ENCODE measurements around the gene EIF4G3. TPM values are rescaled to one million over a fixed set of nuclear protein-coding genes. Genes with fewer than 3 reads are reported as not detected.

EIF4G3 gene
- total RNA-seq, 4 donors from 2014 or later: 68.9 to 110 (median 104) TPM

GRCh38 chr1:21045351-21045750, 131.3 kb downstream of the EIF4G3 start:
- Histone ChIP-seq H3K27me3 (no peaks in the 10 kb centered on the region), H3K4me1 (peaks cover 32 to 44% of the 10 kb centered on the region in 2 donors), H3K9me3 (no peaks in the 10 kb centered on the region), H3K4me3 (replicated peaks in 1 of 3) (no peak overlapping the region), H3K36me3 (no peaks in the 10 kb centered on the region), H3K27ac (no peak overlapping the region)
- no peak for TF ChIP-seq POLR2A (IDR thresholded peaks at IDR 0.05)
- TF ChIP-seq, protein P1, sequence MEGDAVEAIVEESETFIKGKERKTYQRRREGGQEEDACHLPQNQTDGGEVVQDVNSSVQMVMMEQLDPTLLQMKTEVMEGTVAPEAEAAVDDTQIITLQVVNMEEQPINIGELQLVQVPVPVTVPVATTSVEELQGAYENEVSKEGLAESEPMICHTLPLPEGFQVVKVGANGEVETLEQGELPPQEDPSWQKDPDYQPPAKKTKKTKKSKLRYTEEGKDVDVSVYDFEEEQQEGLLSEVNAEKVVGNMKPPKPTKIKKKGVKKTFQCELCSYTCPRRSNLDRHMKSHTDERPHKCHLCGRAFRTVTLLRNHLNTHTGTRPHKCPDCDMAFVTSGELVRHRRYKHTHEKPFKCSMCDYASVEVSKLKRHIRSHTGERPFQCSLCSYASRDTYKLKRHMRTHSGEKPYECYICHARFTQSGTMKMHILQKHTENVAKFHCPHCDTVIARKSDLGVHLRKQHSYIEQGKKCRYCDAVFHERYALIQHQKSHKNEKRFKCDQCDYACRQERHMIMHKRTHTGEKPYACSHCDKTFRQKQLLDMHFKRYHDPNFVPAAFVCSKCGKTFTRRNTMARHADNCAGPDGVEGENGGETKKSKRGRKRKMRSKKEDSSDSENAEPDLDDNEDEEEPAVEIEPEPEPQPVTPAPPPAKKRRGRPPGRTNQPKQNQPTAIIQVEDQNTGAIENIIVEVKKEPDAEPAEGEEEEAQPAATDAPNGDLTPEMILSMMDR (IDR thresholded peaks at IDR 0.05): no peak
- 79 to 91% methylated on average over 2 of the region's 2 CpGs for WGBS, 2 donors
- DNase-seq: no peak
- intact Hi-C loops (cut with DNase I): no loop called here

GRCh38 chr1:21042929-21043605, 133.6 kb downstream of the EIF4G3 start:
- WGBS, 2 donors: 27 to 31% methylated on average over 2 of the region's 2 CpGs
- Histone ChIP-seq H3K27me3 (no peaks in the 10 kb centered on the region), H3K4me1 (peaks cover 26 to 28% of the 10 kb centered on the region in 2 donors), H3K9me3 (no peaks in the 10 kb centered on the region), H3K27ac (peak overlapping the region in 1 of 3 donors; percentile 3), H3K36me3 (no peaks in the 10 kb centered on the region), H3K4me3 (replicated peaks in 1 of 3) (no peak overlapping the region)
- TF ChIP-seq POLR2A (IDR thresholded peaks at IDR 0.05): no peak
- TF ChIP-seq, protein P1 (IDR thresholded peaks at IDR 0.05): no peak
- DNase-seq: no peak
- intact Hi-C loops (cut with DNase I): no loop called here

DNA sequence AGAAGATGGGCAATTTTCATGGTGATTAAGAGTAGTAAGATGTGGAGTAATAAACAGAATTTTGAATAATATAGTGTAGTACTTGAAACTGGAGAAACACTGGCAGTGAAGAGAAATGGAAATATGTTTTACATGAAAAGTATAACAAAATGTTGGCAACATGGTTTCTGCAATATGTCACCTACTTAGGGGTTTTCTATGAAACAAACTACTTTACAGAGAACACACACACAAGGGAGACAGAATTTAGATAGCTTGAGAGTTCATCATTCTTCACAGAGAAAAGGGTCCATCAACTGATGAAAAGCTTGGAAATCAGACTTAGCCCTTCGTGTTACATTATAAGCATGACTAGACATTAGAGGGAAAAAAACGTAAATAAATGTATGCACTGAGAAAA, 135.2 kb downstream of the EIF4G3 start:
- Histone ChIP-seq H3K36me3 (no peaks in the 10 kb centered on the region), H3K27ac (no peak overlapping the region), H3K27me3 (no peaks in the 10 kb centered on the region), H3K4me3 (replicated peaks in 1 of 3) (no peak overlapping the region), H3K9me3 (no peaks in the 10 kb centered on the region), H3K4me1 (peaks cover 26 to 28% of the 10 kb centered on the region in 2 donors)
- DNase-seq: no peak
- WGBS, 2 donors: 85 to 90% methylated on average over 2 of the region's 2 CpGs
- TF ChIP-seq POLR2A (IDR thresholded peaks at IDR 0.05): no peak
- TF ChIP-seq, protein P1 (IDR thresholded peaks at IDR 0.05): no peak
- intact Hi-C loops (cut with DNase I): no loop called here

DNA sequence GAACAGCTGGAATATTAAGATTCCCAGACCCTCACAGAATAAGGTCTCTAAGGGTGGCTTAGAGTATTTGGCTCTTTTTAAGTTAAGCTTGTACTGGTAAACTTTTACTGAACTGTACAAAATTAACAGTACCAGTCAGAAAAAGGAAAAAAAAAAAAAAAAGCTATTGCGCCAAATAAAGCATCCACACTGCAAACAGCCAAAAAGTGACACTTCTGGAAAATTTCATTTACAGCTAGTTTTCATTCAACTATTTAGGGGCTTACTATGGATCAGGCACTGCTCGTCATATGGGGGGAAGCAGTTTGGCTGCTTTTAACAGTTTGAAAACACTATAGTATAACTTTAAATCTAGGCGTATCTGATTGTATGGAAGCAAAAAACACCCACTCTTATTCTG, 139.6 kb downstream of the EIF4G3 start:
- H3K27me3 ChIP-seq: no peaks in the 10 kb centered on the region
- DNase-seq: no peak
- 94 to 96% methylated on average over 3 of the region's 3 CpGs for WGBS, 2 donors
- peaks cover 30 to 43% of the 10 kb centered on the region in 2 donors for H3K4me1 ChIP-seq
- no peak overlapping the region for H3K4me3 ChIP-seq (replicated peaks in 1 of 3)
- intact Hi-C loops (cut with DNase I): no loop called here
- TF ChIP-seq, protein P1 (IDR thresholded peaks at IDR 0.05): no peak
- TF ChIP-seq POLR2A (IDR thresholded peaks at IDR 0.05): no peak
- no peaks in the 10 kb centered on the region for H3K36me3 ChIP-seq
- no peak overlapping the region for H3K27ac ChIP-seq
- H3K9me3 ChIP-seq: no peaks in the 10 kb centered on the region

GRCh38 chr1:21035794-21036193, 140.9 kb downstream of the EIF4G3 start:
- peaks cover 34 to 44% of the 10 kb centered on the region in 2 donors for H3K4me1 ChIP-seq
- WGBS, 2 donors: 88% methylated on average over 1 of the region's 2 CpGs; no CpG with 5 or more reads in 1 of the 2 donors

More at GRCh38 chr1:21035794-21036193, 140.9 kb downstream of the EIF4G3 start:
- Histone ChIP-seq H3K27me3 (no peaks in the 10 kb centered on the region), H3K36me3 (no peaks in the 10 kb centered on the region), H3K4me3 (replicated peaks in 1 of 3) (no peak overlapping the region), H3K9me3 (no peaks in the 10 kb centered on the region), H3K27ac (peak overlapping the region; percentile 6 to 92 (median 89))
- intact Hi-C loops (cut with DNase I): no loop called here
- no peak for DNase-seq
- TF ChIP-seq, protein P1 (IDR thresholded peaks at IDR 0.05): no peak
- no peak for TF ChIP-seq POLR2A (IDR thresholded peaks at IDR 0.05)
